Activated CD4-positive, alpha-beta T cell treated with anti-CD3 and anti-CD28 coated beads for 4 hours (primary cell): Measurements from ENCODE around the gene RIN2.
"Not testable (repeated sequence)": the region's sequence is repeated elsewhere in the genome, so short reads cannot be mapped to it uniquely, and the experiment has no call there.

Experiments used
- DNase-seq, 2 donors: peaks; one replicate each; pipeline ENCODE4 v3.0.0-alpha.2; 2020

The RIN2 gene

DNA sequence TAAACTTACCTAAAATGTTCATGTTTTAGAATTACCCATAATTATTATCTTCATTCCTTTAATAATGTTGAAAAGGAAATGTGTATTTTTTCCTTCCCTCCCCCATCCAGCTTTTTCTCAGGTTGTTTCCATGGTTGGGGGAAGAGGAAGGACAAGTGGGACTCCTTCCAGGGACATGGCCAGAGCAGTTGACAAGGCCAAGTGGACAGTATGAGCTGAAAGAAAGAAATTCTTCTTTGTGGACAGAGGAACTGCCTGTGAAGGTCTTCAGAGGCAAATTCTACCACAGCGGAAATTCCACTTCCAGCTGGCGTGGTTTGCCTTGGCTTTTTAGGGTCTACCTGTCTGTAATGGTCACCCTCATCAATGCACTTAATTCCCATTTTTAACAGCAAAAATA is 33.8 kb downstream of the RIN2 start:
- DNase-seq, result no peak

DNA sequence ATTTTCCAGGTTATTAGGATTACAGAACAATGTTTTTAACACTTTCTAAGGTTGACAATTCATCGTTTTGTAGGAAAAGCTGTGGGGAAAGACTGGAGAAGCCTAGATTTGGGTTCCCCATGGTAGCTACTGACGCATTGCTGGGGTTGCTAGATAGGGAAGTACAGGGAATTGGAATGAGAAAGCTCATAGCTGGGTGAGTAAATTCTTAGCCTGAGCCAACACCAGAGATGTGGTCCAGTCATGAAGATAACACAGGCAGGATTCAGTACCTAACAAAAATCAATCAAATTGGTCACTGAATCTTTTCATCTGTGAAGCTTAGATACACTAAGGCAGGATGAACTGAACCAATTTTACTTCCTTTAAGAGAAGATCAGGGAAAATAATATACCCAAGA is 35.7 kb downstream of the RIN2 start:
- no peak for DNase-seq

DNA sequence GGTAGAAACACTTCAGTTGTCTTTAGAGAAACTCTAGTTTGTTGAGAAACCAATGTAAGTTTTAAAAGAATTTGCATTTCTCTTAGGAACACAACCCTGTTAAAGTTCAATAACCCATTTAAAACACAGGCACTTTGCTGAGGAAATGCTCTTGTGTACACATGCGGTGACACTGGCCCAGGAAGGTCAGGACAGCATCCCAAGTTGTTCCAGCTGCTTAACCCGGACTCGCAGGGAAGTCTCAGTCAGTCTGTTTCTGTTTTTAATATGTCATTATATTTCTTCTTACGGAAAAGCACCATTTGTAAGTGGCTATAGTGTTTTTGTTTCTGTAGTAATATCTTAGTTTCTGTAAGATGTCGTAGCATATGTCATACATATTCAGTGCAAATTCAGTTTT is 36.9 kb downstream of the RIN2 start:
- DNase-seq, result no peak

GRCh38 chr20:19799325-19799724 is 41.3 kb downstream of the RIN2 start:
- no peak for DNase-seq

DNA sequence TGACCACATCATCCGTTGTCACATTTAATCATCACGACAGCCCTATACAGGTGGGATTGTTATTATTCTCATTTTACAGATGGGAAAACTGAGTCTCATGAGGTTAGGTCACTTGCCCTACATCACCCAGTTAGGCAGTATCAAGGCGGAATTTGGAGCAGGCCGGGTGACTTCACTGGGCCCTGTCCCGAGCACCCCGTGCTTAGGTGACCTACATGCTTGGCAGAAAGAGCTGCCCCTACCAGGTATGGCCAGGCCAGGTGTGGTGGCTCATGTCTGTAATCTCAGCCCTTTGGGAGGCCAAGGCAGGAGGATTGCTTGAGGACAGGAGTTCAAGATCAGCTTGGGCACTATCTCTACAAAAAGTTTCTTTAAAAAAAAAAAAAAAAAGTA is 44.0 kb downstream of the RIN2 start:
- no peak for DNase-seq

- DNase-seq, result no peak
Measured at GRCh38 chr20:19802492-19803158, 44.6 kb downstream of the RIN2 start.

DNA sequence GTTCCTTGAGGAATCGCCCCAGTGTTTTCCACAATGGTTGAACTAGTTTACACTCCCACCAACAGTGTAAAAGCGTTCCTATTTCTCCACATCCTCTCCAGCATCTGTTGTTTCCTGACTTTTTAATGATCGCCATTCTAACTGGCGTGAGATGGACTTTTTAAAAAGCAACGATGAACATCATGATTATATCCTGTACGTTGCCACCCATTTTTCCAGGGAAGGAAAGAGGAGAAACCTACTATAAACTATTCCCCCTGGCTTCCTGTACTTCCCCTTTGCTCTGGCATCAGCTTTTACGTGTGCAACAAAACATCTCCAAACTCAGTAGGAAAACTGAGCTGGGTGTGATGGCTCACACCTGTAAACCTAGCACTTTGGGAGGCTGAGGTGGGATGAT is 48.2 kb downstream of the RIN2 start:
- not testable (repeated sequence) for DNase-seq

DNA sequence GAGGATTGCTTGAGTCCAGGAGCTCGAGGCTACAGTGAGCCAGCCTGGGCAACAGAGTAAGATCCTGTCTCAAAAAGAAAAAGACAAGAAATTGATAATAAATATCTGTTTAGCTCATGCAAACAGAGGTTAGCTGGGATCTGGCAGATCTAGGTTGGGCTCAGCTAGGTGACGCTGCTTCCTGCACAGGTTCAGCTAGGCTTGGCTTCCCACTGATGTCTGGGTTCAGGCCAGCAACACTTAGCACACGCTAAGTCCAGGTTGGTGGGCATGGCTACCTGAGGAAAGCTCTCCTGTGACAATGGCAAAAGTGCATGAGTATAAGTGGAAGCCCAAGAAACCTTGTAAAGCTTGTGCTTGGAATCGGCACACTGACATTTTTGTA is 48.7 kb downstream of the RIN2 start:
- DNase-seq, result no peak

GRCh38 chr20:19807191-19807945 is 49.3 kb downstream of the RIN2 start:
- no peak for DNase-seq
